Colonic mucosa (tissue), 4 donors: Measurements from ENCODE around the gene CCR3. TPM values are rescaled to one million over a fixed set of nuclear protein-coding genes. Genes with fewer than 3 reads are reported as not detected.

Source experiments
- DNase-seq: peaks from one replicate; pipeline ENCODE4 v3.0.0-alpha.2; 2020
- H3K27ac ChIP-seq: fragments of 200-600 bp; one replicate; pipeline ENCODE4 v1.8.0; 2021
- H3K27me3 ChIP-seq: fragments of 200-600 bp; one replicate; pipeline ENCODE4 v1.8.0; 2021
- H3K36me3 ChIP-seq: fragments of 200-600 bp; one replicate; pipeline ENCODE4 v1.8.0; 2021
- H3K4me1 ChIP-seq: fragments of 200-600 bp; one replicate; pipeline ENCODE4 v1.8.0; 2021; ENCODE audit warnings: mild to moderate bottlenecking
- H3K4me3 ChIP-seq: fragments of 200-600 bp; one replicate; pipeline ENCODE4 v1.8.0; 2021
- H3K9ac ChIP-seq, 2 donors: one replicate each; pipeline ENCODE4 v1.7.0; 2013; ENCODE audit warnings: control low read depth in 2 of 2, low read depth in 2 of 2, low read length in 2 of 2
- H3K9me3 ChIP-seq: fragments of 200-600 bp; one replicate; pipeline ENCODE4 v1.8.0; 2021
- intact Hi-C: fragments of 100-400 bp; cut with DNase I; formaldehyde crosslinking; loops from one replicate; pipeline ENCODE4 v1.14.1; 2022
- total RNA-seq, 2 donors: library from RNA; stranded (reverse); fragmentation: NEBNext Ultra II Directional in 1 of 2; extraction: Animal tissue kit (Norgen Biotek cat#: 25700) in 1 of 2; gene quantifications; one replicate each; pipeline ENCODE4 v1.2.1, GENCODE V29; 2021
- TF ChIP-seq, protein P1 (sequence below): fragments of 200-600 bp; IDR thresholded peaks from one replicate; pipeline ENCODE4 v1.8.0; 2022; ENCODE audit warnings: antibody characterized with exemption, mild to moderate bottlenecking
- donor health status: healthy.
- donor health status: DM: no; HTN: no; CAD: no.
- donor health status: DM: no; HTN: no; CAD: no.

The CCR3 gene
- total RNA-seq, 2 donors from 2014 or later, result not detected

DNA sequence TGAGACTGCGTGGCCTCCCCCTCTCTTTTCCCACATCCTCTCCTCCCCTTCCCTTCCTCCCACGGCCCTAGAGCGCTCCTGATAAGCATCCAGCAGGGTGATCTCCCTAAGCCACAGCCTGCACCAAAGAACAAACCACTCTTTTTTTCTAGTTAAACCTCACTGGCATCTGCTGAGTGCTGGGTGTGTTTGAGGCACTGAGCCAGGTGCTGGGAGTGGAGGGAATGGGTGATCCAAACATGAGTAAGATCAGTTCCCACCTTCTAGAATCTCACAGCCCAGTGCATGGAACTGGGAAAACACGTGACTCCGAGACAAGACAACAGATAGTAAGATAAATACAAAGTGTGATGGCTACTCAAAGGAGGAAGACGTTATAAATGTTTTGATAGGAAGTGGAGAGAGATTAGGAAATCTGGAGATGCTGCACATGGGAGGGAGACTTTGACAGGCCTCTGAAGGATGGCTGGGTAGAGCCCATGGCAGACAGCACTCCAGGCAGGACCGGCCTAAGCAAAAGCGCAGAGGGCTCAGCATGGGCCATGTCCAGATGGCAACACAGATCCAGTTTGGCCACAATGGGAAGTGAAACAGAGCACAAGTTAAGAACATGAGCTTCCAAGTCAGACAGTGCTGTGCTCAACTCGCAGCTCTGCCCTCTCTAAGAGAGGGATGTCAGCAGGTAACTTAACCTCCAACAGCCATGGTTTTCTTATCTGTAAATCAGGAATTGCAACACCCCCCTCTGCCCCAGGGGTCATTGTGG, 55.6 kb downstream of the CCR3 start:
- no peak overlapping the region for H3K9ac ChIP-seq
- H3K27ac ChIP-seq, result no peak overlapping the region

DNA sequence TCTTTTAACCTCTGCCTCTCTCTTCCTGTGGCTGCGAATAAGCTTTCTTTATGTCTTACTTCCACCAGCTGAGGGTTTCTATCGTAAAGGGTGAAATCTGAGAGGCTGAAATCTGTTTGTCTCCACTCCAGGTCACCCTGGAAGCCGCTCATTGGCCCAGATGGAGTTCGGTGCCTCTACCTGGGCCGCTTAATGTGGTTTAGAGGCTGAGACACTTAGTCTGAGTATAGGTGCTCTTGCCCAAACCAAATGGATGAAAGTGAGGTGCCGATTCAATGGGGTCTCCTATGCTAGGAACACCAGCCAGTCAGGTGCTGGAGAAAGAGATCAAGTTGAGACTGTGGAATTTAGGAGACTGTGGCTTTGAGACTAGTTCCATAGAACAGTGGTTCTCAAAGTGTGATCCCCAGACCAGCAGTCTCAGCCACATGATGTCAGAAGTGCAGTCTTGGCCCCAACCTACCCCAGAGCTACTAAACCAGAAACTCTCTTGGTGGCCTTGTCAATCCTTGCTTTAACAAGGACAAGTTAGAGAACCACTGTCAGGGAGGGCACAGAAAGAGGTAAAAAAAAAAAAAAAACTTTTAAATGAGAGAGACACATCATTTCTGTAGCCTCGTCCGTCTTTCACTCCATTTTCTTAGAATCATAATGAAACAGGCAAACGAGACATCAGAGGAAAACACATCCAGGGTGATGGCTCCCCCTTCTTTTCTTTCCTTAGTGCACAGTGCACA, 56.8 kb downstream of the CCR3 start:
- Histone ChIP-seq H3K27me3 (no peaks in the 10 kb centered on the region), H3K9me3 (no peaks in the 10 kb centered on the region), H3K27ac (peak overlapping the region; percentile 44), H3K36me3 (no peaks in the 10 kb centered on the region), H3K4me1 (no peaks in the 10 kb centered on the region), H3K9ac (no peak overlapping the region), H3K4me3 (no peak overlapping the region)
- intact Hi-C loops, result no loop called here
- TF ChIP-seq, protein P1, sequence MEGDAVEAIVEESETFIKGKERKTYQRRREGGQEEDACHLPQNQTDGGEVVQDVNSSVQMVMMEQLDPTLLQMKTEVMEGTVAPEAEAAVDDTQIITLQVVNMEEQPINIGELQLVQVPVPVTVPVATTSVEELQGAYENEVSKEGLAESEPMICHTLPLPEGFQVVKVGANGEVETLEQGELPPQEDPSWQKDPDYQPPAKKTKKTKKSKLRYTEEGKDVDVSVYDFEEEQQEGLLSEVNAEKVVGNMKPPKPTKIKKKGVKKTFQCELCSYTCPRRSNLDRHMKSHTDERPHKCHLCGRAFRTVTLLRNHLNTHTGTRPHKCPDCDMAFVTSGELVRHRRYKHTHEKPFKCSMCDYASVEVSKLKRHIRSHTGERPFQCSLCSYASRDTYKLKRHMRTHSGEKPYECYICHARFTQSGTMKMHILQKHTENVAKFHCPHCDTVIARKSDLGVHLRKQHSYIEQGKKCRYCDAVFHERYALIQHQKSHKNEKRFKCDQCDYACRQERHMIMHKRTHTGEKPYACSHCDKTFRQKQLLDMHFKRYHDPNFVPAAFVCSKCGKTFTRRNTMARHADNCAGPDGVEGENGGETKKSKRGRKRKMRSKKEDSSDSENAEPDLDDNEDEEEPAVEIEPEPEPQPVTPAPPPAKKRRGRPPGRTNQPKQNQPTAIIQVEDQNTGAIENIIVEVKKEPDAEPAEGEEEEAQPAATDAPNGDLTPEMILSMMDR, result no peak
- DNase-seq, result no peak

More for the DNA sequence above, 55.6 kb downstream of the CCR3 start:
- intact Hi-C loops, result no loop called here
- no peaks in the 10 kb centered on the region for H3K4me1 ChIP-seq
- H3K9me3 ChIP-seq, result no peaks in the 10 kb centered on the region
- TF ChIP-seq, protein P1, result no peak
- no peaks in the 10 kb centered on the region for H3K36me3 ChIP-seq
- DNase-seq, result no peak
- no peak overlapping the region for H3K4me3 ChIP-seq
- no peaks in the 10 kb centered on the region for H3K27me3 ChIP-seq

DNA sequence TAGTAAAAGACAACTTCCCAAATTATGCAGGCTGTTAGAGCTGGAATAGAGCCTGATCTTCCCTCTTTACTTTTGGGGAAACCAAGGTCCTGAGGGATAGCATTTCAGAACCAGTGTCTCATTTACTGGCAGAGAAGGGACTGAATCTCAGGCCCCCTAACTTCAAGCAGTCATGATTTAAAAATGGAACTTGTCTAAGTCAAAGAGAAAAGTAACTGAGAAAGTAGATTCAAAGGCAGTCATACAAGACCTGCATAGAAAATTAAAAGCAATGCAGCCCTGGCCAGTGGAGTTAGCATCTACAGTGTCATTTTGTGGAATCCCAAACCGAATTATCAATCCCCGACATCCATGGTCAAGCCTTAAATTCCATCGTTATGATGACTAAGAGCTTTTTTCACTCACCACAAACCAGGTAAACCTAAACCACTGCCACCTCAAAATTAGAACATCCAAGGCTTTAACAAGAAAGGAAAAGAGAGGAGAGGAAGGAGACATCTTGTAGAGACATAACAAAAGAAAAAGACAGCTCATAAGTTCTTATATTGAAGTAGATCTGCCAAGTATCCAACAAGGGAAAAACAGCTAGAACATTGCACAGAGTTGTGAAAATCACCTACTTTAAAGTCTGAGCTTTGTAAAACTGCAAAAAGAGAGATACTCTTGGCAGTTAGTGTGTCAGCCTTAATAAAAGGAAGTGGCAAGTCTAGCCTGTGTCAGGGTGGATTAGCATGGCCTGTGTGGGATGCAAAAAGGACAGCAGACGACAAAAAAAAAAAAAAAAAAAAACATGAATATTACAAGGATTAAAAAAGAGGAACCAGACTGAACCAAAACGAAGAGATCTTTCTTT, 57.6 kb downstream of the CCR3 start:
- intact Hi-C loops, result no loop called here
- TF ChIP-seq, protein P1, result no peak
- Histone ChIP-seq H3K27me3 (no peaks in the 10 kb centered on the region), H3K9me3 (no peaks in the 10 kb centered on the region), H3K9ac (no peak overlapping the region), H3K4me3 (no peak overlapping the region), H3K4me1 (no peaks in the 10 kb centered on the region), H3K36me3 (no peaks in the 10 kb centered on the region), H3K27ac (peak overlapping the region; percentile 44)
- no peak for DNase-seq

DNA sequence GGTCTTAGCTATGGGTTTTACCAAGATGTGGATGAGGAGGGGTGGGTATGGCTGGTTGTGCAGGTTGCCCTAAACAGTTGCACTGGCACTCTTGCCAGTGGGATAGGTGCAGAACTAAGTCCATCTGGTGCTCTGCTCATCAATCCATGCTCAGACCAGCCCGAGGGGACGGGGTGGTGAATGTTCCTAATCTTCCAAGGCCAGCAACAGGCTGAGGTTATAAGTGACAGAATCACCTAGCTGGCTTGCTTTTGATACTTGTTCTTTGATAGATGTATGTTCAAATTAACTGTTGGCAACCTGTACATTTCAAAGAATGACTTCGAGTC, 58.2 kb downstream of the CCR3 start:
- no peak for DNase-seq
- Histone ChIP-seq H3K9ac (no peak overlapping the region), H3K27ac (no peak overlapping the region), H3K27me3 (no peaks in the 10 kb centered on the region), H3K4me3 (no peak overlapping the region), H3K4me1 (no peaks in the 10 kb centered on the region), H3K9me3 (no peaks in the 10 kb centered on the region), H3K36me3 (no peaks in the 10 kb centered on the region)
- intact Hi-C loops, result no loop called here
- TF ChIP-seq, protein P1, result no peak

DNA sequence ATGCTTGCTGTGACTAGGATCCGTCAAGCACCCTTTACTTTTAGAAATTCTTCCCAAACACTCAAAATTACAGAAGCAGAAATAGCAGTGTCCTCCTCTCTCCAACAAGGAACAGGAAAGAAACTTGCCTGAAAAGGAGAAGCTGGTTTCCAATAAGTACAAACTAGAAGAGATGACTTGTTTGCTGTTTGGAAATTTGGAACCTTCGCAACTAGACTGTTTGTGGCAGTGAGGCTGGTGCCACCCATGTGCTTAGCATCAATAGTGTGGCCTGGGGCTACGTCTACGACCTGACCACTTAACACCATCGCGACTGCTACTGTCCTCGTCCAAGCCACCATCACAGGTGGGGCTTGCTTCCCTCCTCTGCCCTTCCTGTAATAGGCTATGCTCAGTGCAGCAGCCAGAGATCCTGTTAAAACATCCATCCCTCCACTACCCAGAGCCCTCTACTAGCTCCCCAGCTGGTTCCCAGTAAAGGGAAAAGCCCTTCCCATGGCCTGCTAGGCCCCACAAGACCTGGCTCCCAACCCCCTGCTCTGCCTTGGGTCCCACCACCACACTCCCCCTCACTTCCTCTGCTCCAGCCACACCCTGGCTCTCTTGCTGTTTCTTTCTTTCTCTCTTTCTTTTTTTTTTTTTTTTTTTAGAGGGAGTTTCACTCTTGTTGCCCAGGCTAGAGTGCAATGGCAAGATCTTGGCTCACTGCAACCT, 59.0 kb downstream of the CCR3 start:
- H3K9me3 ChIP-seq, result no peaks in the 10 kb centered on the region
- no peaks in the 10 kb centered on the region for H3K36me3 ChIP-seq
- DNase-seq, result no peak
- TF ChIP-seq, protein P1, result no peak
- no peaks in the 10 kb centered on the region for H3K27me3 ChIP-seq
- H3K9ac ChIP-seq, result no peak overlapping the region
- H3K4me3 ChIP-seq, result no peak overlapping the region
- H3K27ac ChIP-seq, result peak overlapping the region; percentile 6
- intact Hi-C loops, result no loop called here
- H3K4me1 ChIP-seq, result no peaks in the 10 kb centered on the region
